ENCODE results near the gene KCTD3. TPM values are rescaled to one million over a fixed set of nuclear protein-coding genes. Genes with fewer than 3 reads are reported as not detected.
A peak's percentile ranks its signal among the peaks of the same experiment; 100 is the strongest.

Gene KCTD3
- total RNA-seq, 1 experiment from 2014 or later = 50.7 TPM

GRCh38 chr1:215595231-215595630, 28.1 kb downstream of the KCTD3 start:
- Histone ChIP-seq H3K4me3 (ENCODE audit: low read depth, low read length) (no peak overlapping the region), H3K36me3 (ENCODE audit: control insufficient read depth, insufficient read depth, low read length) (no peaks in the 10 kb centered on the region), H3K27me3 (replicated peaks; ENCODE audit: control insufficient read depth, insufficient read depth, low read length) (no peaks in the 10 kb centered on the region), H3K4me1 (peaks cover 27% of the 10 kb centered on the region), H3K9me3 (no peaks in the 10 kb centered on the region)
- no TSS peak for BruUV-seq (replicated peaks)
- CTCF ChIA-PET = no interaction called here
- Mint-ChIP-seq H3K4me3 (ENCODE audit: unreplicated experiment) (no peak overlapping the region), H3K36me3 (ENCODE audit: insufficient read depth, unreplicated experiment) (peaks cover 38% of the 10 kb centered on the region), H3K27me3 (ENCODE audit: insufficient read depth, unreplicated experiment) (no peaks in the 10 kb centered on the region), H3K27ac (ENCODE audit: unreplicated experiment) (no peak overlapping the region), H3K9me3 (ENCODE audit: unreplicated experiment) (peaks cover 10% of the 10 kb centered on the region), H3K4me1 (ENCODE audit: low read depth, unreplicated experiment) (peaks cover 45% of the 10 kb centered on the region)
- POLR2A ChIA-PET = no interaction called here
- intact Hi-C loops (cut with micrococcal nuclease; ENCODE audit: unreplicated experiment) = no loop called here
- TF ChIP-seq CTCF (IDR thresholded peaks at IDR 0.05; ENCODE audit: insufficient read depth in 1 of 2, low read depth in 1 of 2, low read length in 1 of 2, severe bottlenecking in 1 of 2, unreplicated experiment in 1 of 2) = no peak
- peak in 1 of 2 experiments; percentile 22 for DNase-seq

- Histone ChIP-seq H3K36me3 (ENCODE audit: control insufficient read depth, insufficient read depth, low read length) (no peaks in the 10 kb centered on the region), H3K4me1 (peaks cover 32% of the 10 kb centered on the region), H3K4me3 (ENCODE audit: low read depth, low read length) (no peak overlapping the region), H3K9me3 (no peaks in the 10 kb centered on the region), H3K27me3 (replicated peaks; ENCODE audit: control insufficient read depth, insufficient read depth, low read length) (no peaks in the 10 kb centered on the region)
- Mint-ChIP-seq H3K9me3 (ENCODE audit: unreplicated experiment) (peaks cover 10% of the 10 kb centered on the region), H3K4me1 (ENCODE audit: low read depth, unreplicated experiment) (peaks cover 49% of the 10 kb centered on the region), H3K4me3 (ENCODE audit: unreplicated experiment) (no peak overlapping the region), H3K36me3 (ENCODE audit: insufficient read depth, unreplicated experiment) (peaks cover 42% of the 10 kb centered on the region), H3K27ac (ENCODE audit: unreplicated experiment) (no peak overlapping the region), H3K27me3 (ENCODE audit: insufficient read depth, unreplicated experiment) (no peaks in the 10 kb centered on the region)
- BruUV-seq (replicated peaks) = no TSS peak
- ChIA-PET CTCF (no interaction called here), POLR2A (no interaction called here)
- intact Hi-C loops (cut with micrococcal nuclease; ENCODE audit: unreplicated experiment) = loop anchor here (2.0 kb wide), 1 partner anchor 31 kb away; the partner anchor contains the start of gene KCTD3
- no peak for DNase-seq
- no peak for TF ChIP-seq CTCF (IDR thresholded peaks at IDR 0.05; ENCODE audit: insufficient read depth in 1 of 2, low read depth in 1 of 2, low read length in 1 of 2, severe bottlenecking in 1 of 2, unreplicated experiment in 1 of 2)
Observed at GRCh38 chr1:215597961-215598360, 30.9 kb downstream of the KCTD3 start.

- ChIA-PET CTCF (no interaction called here), POLR2A (no interaction called here)
- no TSS peak for BruUV-seq (replicated peaks)
- no peak for DNase-seq
- Mint-ChIP-seq H3K9me3 (ENCODE audit: unreplicated experiment) (peaks cover 10% of the 10 kb centered on the region), H3K4me1 (ENCODE audit: low read depth, unreplicated experiment) (peaks cover 44% of the 10 kb centered on the region), H3K27me3 (ENCODE audit: insufficient read depth, unreplicated experiment) (no peaks in the 10 kb centered on the region), H3K36me3 (ENCODE audit: insufficient read depth, unreplicated experiment) (peaks cover 51% of the 10 kb centered on the region), H3K4me3 (ENCODE audit: unreplicated experiment) (no peak overlapping the region), H3K27ac (ENCODE audit: unreplicated experiment) (no peak overlapping the region)
- no peaks in the 10 kb centered on the region for H3K27me3 ChIP-seq (replicated peaks; ENCODE audit: control insufficient read depth, insufficient read depth, low read length)
- peaks cover 36% of the 10 kb centered on the region for H3K4me1 ChIP-seq
- H3K4me3 ChIP-seq (ENCODE audit: low read depth, low read length) = no peak overlapping the region
- H3K9me3 ChIP-seq = no peaks in the 10 kb centered on the region
- intact Hi-C loops (cut with micrococcal nuclease; ENCODE audit: unreplicated experiment) = loop anchor here (2.0 kb wide), 1 partner anchor 33 kb away; the partner anchor contains the start of gene KCTD3
- no peaks in the 10 kb centered on the region for H3K36me3 ChIP-seq (ENCODE audit: control insufficient read depth, insufficient read depth, low read length)
- no peak for TF ChIP-seq CTCF (IDR thresholded peaks at IDR 0.05; ENCODE audit: insufficient read depth in 1 of 2, low read depth in 1 of 2, low read length in 1 of 2, severe bottlenecking in 1 of 2, unreplicated experiment in 1 of 2)
Observed at GRCh38 chr1:215599418-215600074, 32.4 kb downstream of the KCTD3 start.
